SK-N-DZ (cell line): ENCODE measurements around the gene MIPEP.
A peak's percentile ranks its signal among the peaks of the same experiment; 100 is the strongest.

Experiments
- DNase-seq: peaks from one replicate; pipeline ENCODE4 v3.0.0-alpha.2; 2015; ENCODE audit warnings: low spot score

MIPEP gene

DNA sequence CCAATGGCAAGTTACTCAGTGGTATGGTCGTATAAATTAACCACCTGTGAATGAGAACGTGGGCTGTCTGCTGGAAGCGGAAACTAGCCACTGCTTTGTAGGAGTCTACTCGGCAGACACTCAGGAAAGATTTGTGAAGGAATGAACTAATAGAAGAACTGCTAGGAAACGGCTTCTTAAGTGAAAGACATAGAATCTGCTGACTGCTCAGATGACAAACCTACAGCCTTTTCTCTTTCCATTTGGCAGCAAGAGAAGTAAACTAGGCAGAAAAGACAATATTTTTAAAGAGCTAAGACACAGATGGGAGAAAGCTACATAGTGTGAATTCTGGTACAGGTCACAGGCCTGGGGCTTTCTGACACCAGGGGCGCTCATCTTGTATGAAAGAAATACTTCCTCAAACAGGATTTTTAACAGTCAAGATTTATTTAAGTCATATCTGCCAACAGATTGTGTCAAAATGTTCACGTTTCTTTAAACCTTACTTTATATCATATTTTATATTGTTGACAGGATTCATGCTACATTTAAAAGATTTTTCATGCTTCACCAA lies 78.4 kb downstream of the MIPEP start:
- no peak for DNase-seq

DNA sequence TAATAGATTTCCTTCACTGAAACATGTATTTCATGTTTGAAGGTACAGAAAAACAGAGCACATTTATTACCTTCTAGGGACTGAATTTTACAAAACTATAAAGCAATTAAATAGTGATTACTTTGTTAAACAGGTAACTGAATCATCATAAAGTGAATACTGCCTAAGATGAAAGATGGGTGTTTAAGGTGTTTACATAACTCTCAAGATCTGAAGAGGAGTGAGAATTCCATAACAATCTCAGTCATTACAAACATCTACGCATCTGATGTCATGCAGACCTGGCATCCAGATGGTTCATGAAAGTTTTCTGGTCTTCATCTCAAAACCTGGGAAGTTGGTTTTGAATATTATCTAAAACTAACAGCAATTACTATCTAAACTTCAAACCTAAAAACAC lies 80.4 kb downstream of the MIPEP start:
- no peak for DNase-seq

DNA sequence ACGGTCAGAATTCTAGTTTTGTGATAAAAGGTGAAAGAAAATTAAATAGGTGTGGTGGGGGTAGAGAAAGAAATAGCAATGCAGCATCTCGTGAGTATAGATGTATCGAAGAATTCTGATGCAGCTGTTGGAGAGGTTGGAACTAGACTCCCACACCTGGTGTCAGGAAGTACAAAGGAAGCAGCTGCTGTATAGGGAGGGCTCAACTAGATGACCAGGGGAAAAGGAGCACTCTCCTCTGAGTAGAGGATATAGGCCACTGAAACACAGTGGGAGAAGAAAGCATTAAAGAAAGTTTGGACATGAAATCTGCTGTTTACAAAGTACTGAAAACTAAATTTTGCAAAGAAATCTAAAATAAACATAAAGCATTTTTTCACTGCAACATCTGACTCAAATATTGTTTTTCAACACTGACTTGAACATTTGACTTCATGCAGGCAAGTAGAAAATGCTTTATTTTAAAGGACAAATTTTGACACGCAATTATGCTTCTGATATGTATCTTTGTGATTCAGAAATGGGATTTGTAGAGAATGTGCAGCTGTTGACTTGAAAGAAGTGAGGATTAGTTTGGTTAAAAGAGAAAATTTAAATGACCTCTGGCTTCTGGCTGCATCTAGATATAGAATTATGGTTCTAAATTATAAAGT lies 82.2 kb downstream of the MIPEP start:
- no peak for DNase-seq

DNA sequence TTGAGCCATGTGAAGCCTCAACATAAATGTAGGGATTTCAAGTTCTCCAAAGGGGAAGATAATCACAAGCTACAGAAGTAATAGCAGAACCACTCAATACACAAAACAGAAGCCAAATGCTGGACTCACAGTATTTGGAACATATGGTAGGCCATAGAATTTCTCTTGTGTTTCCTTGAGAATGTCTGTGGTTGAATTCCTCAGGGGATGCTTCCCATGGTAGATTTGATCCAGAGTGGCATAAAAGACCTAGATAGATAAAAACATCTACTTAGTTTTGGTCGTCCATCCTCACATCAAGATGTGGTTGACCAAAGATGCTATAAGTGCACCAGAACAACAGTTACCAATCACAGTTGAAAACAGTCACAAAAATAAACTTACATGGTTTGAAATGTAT lies 83.4 kb downstream of the MIPEP start:
- DNase-seq, result no peak

DNA sequence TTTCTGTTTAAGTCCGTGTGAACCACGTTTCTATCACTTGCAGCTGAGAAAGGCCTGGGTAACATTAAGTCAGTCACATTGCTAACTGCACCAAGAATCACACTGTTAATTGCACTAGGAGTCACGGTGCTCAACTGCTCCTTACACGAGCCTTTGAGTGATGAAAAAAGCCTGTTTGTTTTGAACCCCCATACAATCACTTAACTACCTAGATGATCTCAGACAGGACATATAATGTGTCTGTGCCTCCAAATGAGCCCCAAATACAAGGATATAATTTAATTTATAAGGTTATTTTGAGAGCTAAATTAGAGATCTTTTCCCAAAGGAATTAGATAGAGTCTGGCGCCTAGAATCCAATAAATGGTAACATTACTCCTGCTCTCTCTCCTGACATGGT lies 84.1 kb downstream of the MIPEP start:
- peak; percentile 32 for DNase-seq

DNA sequence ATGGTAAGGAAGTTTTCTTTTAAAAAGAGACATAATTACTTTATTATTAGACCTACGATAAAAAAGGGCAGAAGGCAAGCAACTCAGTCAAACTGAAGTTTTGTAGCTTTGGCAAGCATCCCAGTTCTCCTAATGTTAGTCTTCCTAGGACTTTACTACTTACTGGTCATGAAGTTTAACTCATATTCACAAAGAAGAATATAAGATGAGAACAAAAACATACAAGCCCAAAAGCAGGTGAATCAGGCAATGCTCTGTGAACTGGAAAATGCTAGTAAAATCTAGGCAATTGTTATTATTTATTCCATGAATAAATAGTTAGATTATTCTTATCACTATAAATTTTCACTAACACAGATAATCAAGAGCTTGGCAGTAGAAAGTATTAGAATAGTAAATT lies 85.0 kb downstream of the MIPEP start:
- no peak for DNase-seq

DNA sequence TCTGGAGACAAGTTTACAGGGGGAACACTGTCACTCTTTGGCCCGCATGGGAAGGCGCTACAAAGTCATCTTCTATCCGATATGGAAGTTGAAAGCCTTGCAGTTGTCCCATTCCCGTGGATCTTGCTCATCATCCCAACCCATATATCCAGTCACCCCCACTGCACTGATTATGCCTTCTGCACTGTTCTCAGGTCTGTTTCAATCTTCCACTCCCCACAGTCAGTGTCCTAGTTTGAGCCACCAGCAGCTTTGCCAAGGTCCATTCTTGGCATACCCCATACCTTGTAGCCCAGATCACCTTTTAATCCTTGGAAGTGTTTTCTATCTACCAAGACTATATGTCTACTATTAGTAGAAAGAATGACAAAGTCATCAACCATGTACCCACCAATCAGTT lies 88.1 kb downstream of the MIPEP start:
- DNase-seq, result no peak

DNA sequence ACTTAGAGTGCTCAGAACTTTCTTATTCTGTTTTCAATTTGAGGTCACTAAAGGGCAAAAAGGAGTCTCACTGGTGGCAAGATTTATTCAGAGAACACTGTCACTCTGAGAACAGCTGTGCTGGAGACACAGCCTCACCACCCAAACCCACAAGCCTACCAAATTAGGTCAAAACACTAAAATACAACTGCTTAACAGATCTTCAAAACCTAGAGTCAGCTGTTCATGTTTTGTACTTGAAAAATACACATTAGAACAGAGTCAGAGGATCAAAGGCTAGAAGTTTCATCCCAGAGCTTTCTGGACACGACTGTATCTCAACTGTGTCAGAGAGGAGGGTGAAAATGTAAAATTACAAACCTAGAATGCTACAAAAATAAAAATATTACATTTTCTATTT lies 89.3 kb downstream of the MIPEP start:
- DNase-seq, result no peak

DNA sequence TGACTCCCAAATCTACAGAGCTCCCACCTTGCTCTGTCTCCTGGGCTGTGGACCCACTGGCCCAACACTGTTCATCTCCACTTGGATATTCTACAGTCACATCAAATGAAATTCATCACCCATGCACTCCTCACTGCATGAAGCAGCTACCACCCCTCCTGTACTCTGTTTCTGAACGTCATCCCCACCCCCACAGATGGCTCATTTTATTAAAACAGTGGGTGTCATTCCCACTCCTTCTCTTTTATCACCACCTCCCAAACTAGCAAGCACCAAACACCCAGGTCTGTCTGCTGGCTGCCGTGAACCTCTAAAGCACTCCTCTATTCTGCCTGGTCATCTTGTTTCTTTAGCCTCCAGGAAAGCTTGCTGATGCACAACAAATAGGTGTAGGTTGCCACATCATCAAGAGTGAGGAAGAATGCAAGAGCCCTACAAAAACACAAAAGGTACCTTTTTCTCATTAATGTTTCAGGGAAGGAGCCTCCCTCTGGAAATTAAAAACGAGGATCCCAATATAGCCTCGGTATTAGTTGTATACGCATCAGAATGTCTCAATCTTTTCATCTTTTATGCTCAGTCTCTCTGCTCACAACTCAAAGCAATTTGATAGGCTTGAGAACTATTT lies 91.8 kb downstream of the MIPEP start:
- DNase-seq, result no peak

DNA sequence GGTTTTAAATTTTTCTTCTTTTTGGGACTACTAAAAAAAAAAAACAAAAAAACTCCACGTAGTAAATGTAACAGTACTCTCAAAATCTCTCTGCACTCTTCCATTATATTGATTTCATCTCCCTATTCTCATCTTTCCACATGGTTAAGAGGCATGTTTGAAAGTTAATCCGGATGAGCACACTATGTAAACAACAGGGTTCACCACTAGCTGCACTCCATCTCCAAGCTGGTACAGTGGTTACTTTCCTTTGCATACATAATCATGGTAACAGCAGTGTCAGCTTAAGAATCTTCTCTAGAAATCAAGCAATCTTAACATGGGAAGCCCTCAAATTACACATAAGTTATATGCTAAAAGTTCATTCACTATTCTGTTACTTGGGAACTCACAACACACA lies 92.6 kb downstream of the MIPEP start:
- DNase-seq, result no peak

DNA sequence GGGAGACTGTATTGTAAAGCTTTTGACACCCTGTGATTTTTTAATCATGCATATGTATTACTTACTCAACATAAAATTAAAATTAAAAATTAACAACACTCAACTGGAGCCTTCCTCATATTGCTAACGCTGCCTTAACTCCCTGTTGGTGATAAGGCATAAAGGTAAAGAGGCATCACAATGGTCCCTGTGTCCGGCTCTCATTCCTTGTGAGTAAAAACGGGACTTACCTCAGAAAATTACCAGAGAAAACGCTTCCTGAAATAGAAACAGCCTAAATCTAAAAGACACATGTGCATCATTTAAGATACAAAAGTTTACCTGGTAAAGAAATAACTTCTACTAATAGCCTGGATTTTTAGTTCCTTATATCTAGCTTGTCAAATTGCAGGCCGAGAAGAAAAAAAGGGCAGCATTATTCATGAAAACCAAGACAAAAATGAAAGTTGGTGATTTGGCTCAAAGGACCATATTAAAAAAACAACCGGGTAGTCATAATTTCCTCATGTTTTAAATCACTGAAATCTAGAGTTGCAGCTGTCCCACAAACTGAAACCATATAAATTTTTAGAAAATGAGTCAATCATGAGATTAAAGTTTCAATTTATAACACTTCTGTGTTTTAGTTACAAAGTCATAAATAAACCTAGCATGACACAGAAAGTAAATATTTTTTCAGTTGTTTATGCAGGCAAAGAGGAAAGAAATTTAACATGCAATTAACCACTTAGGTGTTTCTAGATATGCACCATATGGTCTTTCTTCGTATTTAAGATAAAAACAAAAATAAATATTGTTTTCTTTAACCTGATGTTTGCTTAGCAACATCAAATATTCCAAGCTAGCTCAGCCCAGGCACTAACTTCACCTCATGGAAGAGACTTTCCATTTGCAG lies 94.7 kb downstream of the MIPEP start:
- no peak for DNase-seq

DNA sequence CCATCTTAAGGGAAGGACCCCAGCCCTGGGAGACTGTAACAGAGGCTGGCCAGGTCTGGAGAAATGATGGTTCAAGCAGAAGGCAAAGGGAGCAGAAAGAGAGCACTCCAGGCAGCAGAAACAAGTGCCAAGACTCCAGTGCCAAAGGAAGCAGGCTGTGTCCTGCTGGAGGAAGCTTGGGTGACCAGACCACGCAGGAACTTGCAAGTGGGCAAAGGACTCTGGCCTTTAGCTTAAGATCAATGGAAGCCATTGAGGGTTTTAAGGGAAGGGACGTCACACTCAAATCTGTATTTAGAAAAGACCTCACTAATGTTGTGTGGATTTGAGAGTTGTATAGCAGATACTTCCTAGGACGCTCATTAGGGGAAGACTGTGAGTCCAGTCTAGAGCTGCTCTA lies 95.5 kb downstream of the MIPEP start:
- DNase-seq, result no peak

DNA sequence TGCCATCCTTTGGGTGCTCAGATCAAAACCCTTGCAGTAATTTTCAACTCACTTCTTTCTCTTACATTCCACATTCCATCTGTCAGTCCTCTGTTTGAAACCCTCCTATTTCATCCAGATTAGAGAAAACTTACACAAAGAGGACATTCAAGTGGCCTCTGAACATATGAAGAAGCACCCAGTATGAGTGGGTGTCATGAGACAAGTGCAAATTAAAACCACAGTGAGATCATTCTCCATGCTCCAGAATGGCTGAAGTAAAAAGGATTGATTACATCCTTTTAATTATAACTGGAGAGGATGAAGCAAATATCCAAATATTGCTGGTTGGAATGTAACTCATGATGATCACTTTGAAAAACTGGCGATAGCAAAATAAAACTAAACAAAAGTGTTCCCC lies 96.5 kb downstream of the MIPEP start:
- no peak for DNase-seq

DNA sequence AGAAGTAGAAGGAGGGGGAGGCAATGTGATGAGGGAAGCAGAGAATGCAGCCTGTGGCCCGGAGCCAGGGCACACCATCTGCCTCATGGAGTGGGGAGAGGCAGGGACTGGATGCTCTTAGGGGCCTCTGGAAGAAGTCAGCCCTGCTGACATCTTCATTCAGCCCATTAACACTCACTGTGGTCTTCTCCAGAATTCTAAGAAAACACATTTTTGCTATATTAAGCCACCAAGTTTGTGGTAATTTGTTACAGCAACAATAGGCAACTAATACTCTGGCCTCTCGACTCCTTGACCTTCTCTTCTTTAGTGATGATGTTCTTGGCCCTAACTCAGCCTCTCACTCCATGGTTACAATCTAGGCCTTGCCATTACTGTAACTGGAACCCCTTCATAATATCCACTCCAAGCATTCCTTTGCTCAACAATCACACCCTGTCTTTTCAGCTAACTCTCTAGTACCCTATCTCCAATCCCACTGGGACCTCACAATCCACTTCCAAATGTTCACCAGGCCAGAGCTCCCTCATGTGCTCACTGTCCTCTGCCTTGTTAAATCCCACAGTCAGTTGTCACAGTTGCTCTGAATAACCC lies 98.5 kb downstream of the MIPEP start:
- no peak for DNase-seq

DNA sequence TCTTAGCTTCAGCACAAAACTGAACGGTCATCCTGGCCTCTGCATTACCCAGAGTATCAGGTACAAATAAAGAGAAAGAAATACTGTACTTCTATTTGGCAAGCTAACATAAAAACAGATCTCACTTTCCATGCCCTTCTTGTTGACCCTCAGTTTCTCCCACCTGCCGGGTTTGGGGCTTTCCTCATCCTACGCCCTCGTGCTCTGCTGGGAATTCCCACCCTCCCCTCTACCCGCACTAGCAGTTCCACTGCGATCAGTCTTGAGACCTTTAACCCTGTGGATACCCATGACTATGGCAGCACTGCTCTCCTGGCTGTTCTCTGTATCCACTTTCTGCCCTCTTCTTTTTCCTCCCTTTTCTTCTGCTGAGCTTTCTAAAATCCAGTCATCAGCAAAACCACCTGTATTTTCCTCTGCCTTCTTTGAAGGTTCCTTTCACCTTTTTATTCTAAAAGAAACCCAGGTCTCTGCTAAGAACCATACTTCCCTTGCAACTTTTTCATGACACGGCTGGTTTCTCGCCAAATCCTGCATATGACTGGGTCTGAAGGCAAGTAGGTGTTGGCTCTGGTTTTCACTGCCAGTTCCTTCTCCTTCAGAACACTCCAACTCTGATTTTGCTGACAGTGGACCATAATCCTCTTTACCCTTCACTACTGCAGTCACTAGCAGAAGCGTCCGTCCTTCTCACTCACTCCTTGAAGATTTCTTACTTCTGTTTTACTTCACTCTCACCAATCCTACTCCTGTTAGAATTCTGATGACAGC lies 99.4 kb downstream of the MIPEP start:
- DNase-seq, result no peak

DNA sequence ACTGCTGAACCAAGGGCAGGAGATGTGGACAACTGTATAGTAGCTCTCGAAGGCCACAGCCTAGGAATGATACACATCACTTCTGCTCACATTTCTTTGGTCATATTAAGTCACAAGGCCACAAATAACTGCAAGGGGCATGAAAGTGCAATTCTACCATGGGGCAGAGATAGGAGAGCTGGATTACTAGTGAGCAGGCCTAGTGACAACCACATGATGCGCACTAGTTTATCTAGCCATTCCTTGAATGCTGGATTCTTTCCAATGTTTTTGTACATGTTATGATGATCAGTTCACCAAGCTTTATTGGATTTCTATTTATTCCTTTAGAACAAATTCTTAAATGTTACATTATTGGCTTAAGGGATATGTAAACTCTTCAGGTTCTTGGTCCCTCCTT lies 100.7 kb downstream of the MIPEP start:
- no peak for DNase-seq

DNA sequence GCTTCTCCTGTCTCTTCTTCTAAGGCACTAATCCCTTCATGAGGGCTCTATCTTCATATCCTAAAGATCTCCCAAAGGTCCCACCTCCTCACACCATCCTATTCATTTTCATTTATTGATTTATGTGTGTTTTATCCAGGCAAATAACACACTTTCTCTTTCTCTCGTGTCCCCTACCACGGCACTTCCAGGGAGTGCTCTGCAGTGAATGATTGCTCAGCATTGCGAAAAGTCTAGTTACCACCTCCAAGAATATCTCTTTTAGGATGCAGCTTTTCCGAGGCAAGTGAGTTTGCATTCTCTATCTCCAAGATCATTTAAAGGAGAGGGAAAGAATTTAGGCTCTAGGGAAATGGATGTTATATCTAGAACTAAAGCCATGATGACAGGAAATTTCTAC lies 101.7 kb downstream of the MIPEP start:
- DNase-seq, result no peak

DNA sequence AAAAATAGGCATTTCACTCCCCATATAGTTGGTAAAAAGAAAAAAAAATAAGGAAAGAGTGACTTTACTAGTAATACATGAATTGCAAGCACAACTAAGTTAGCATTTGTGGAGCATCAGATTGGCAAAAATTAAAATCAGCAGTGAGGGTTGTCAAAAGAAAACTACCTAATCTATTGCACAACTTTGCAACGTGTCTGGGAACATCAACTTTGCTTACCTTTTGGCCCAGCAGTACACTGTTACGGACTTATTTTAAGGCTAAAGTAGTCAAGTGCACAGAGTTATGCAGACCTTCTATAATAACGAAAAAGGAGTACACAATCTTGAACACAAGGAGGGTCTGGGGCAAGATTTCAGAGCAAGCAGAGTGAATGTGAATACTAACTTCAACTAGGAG lies 102.6 kb downstream of the MIPEP start:
- no peak for DNase-seq

DNA sequence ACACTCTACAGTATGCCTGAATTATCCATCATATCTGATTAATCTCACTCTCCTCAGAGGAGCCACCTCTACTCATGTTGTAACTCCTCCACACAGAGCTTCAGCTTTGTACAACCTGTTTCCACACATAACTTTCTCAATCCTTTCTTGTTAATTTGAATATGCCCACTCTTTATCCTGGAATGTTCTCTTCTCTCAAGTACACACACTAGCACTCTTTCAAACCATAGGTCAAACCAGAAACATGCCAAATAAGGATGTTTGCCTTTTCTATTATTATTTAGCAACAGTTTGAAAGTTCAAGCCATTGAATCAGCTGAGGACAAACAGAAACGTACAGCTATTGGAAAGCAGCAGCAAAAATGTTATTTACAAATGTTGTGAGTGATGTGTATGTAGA lies 110.3 kb downstream of the MIPEP start:
- no peak for DNase-seq

DNA sequence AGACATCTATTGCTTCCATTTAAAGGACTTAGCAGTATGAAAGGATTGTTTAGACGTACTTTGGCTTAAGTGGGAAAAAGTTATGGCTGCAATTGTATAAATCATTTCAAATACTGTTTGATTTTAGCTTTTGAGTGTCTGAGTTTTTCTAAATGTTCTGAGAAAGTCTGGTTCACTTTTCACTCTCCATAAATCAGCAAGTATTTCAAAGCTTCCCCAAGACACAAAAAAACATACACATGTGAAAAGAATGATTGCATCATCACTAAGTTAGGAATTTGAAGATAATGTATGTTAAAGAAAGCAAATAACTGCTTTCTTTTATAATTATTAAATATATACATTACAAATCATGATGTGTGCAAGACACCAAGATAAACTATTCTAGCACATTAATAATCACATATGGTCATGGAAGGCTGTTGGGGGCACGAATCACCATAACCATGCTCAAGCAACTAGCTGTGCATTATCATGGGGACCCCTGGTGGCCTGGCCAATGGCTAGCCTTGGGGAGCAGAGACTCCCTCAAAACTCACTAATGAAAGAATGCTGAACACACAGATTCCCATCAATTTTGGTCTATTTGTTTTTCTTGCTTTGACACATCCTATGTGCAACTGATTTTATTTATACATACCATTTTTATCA lies 111.1 kb downstream of the MIPEP start:
- DNase-seq, result no peak

DNA sequence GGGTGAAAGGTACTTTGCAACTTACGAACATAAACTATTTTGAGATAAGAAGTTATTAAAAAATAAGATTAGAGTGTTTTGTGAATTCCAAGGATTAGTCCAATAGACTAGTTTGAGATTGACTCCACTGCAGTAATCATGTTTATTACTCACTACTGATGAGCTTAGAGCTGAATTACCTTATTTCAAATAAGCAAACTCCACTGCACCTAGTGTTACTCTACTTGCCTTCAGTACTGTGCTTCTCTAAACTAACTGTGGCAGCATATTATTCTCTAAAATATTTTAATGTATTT lies 111.7 kb downstream of the MIPEP start:
- no peak for DNase-seq
